Bronchial epithelial cell (primary cell): ENCODE results near the gene SLC5A12. TPM values are rescaled to one million over a fixed set of nuclear protein-coding genes. Genes with fewer than 3 reads are reported as not detected.

Experiments used
- DNase-seq: peaks from one replicate; pipeline ENCODE4 v3.0.0-alpha.2; 2010; ENCODE audit warnings: low read depth
- FAIRE-seq: peaks from 2 replicates; lab custom pipeline; 2011; peaks lifted over from hg19 to GRCh38; lab: Jason Lieb, UNC
- H3K27me3 ChIP-seq: 2 replicates; pipeline ENCODE4 v1.5.1; 2011; ENCODE audit warnings: low read length; ENCODE audit not compliant: control insufficient read depth, insufficient read depth
- H3K36me3 ChIP-seq: 2 replicates; pipeline ENCODE4 v1.5.1; 2011; ENCODE audit warnings: low read length; ENCODE audit not compliant: control insufficient read depth, insufficient read depth
- H3K4me3 ChIP-seq: 2 replicates; pipeline ENCODE4 v1.5.1; 2011; ENCODE audit warnings: mild to moderate bottlenecking, low read depth, low read length, control low read depth
- CTCF ChIP-seq: IDR thresholded peaks from 2 replicates; pipeline ENCODE4 v1.5.1; 2011; ENCODE audit warnings: mild to moderate bottlenecking, moderate library complexity, low read length, control low read depth, inconsistent platforms; ENCODE audit not compliant: insufficient read depth, severe bottlenecking
- total RNA-seq: library from RNA; depleted of rRNA; stranded (reverse); fragments of >200 nt; gene quantifications from 2 replicates; pipeline ENCODE4 v1.2.1, GENCODE V29; 2014

The SLC5A12 gene
- total RNA-seq, 1 donor from 2014 or later = not detected

GRCh38 chr11:26764315-26764714, 42.5 kb upstream of the SLC5A12 start:
- Histone ChIP-seq H3K4me3 (no peak overlapping the region), H3K27me3 (no peaks in the 10 kb centered on the region), H3K36me3 (no peaks in the 10 kb centered on the region)
- TF ChIP-seq CTCF = no peak
- DNase-seq (no peak), FAIRE-seq (no peak)

- Histone ChIP-seq H3K4me3 (no peak overlapping the region), H3K36me3 (no peaks in the 10 kb centered on the region), H3K27me3 (no peaks in the 10 kb centered on the region)
- FAIRE-seq (no peak), DNase-seq (no peak)
- no peak for TF ChIP-seq CTCF
Observed at GRCh38 chr11:26762089-26762488, 40.2 kb upstream of the SLC5A12 start.

- FAIRE-seq = no peak
- peak; percentile 18 for DNase-seq
- TF ChIP-seq CTCF = no peak
Observed at GRCh38 chr11:26761361-26761809, 39.5 kb upstream of the SLC5A12 start.

GRCh38 chr11:26757995-26758394, 36.1 kb upstream of the SLC5A12 start:
- FAIRE-seq = no peak
- no peak for TF ChIP-seq CTCF
- no peaks in the 10 kb centered on the region for H3K36me3 ChIP-seq
- no peaks in the 10 kb centered on the region for H3K27me3 ChIP-seq
- no peak for DNase-seq
- no peak overlapping the region for H3K4me3 ChIP-seq

More at GRCh38 chr11:26761361-26761809, 39.5 kb upstream of the SLC5A12 start:
- Histone ChIP-seq H3K4me3 (no peak overlapping the region), H3K36me3 (no peaks in the 10 kb centered on the region), H3K27me3 (no peaks in the 10 kb centered on the region)

DNA sequence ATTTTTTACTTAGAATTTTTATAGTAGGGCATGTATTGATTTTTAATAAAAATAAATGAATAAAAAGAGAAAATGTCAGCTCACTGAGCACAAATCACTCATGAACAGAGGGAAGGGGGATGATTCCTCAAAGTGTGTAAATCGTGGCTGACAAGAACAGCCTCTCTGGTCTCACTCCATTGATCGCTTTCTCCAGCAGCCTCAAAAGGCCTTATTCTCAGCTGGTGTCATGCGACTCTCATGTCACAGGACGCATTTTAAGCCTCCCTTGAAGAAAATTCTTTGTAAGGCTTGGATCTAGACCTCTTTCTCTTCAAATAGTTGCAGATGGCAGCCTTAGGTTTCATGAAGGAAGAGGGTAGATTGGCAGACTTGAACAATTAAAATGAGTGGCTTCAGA, 33.9 kb upstream of the SLC5A12 start:
- TF ChIP-seq CTCF = no peak
- DNase-seq = no peak
- H3K36me3 ChIP-seq = no peaks in the 10 kb centered on the region
- FAIRE-seq = no peak
- no peaks in the 10 kb centered on the region for H3K27me3 ChIP-seq
- no peak overlapping the region for H3K4me3 ChIP-seq
